Naive B cell (primary cell): ENCODE results near the gene IL21R. TPM values are rescaled to one million over a fixed set of nuclear protein-coding genes. Genes with fewer than 3 reads are reported as not detected.
A peak's percentile ranks its signal among the peaks of the same experiment; 100 is the strongest.

ENCODE experiments used
- ATAC-seq, 2 donors: fragments of 150-1000 bp; cut with Tn5 transposase; 2 replicates each; pipeline ENCODE4 v1.10.0; 2021; ENCODE audit warnings: low read depth in 2 of 2, mild to moderate bottlenecking in 2 of 2, moderate library complexity in 2 of 2
- DNase-seq: peaks from one replicate; pipeline ENCODE4 v3.0.0; 2022
- H3K27ac Mint-ChIP-seq, 6 donors: one replicate each; pipeline ENCODE4 v1.8.0; 2020 to 2022; ENCODE audit warnings: mild to moderate bottlenecking in 6 of 6, mixed read lengths in 6 of 6, moderate library complexity in 5 of 6, inconsistent platforms in 2 of 6
- H3K27me3 Mint-ChIP-seq, 3 donors: one replicate each; pipeline ENCODE4 v1.8.0; 2021 to 2022; ENCODE audit warnings: mixed read lengths in 3 of 3, mild to moderate bottlenecking in 1 of 3
- H3K36me3 Mint-ChIP-seq, 2 donors: one replicate each; pipeline ENCODE4 v1.8.0; 2020 to 2022; ENCODE audit warnings: mixed read lengths in 2 of 2, inconsistent platforms in 1 of 2, mild to moderate bottlenecking in 1 of 2
- H3K4me1 Mint-ChIP-seq, 3 donors: one replicate each; pipeline ENCODE4 v1.8.0; 2020 to 2022; ENCODE audit warnings: mixed read lengths in 3 of 3, inconsistent platforms in 1 of 3, mild to moderate bottlenecking in 1 of 3, moderate library complexity in 1 of 3
- H3K4me3 Mint-ChIP-seq, 8 donors: one replicate each; pipeline ENCODE4 v1.8.0; 2020 to 2022; ENCODE audit warnings: mild to moderate bottlenecking in 8 of 8, mixed read lengths in 8 of 8, moderate library complexity in 8 of 8, inconsistent platforms in 2 of 8
- H3K9me3 Mint-ChIP-seq, 7 donors: one replicate each; pipeline ENCODE4 v1.8.0; 2020 to 2022; ENCODE audit warnings: mixed read lengths in 7 of 7, mild to moderate bottlenecking in 5 of 7, inconsistent platforms in 2 of 7, moderate library complexity in 1 of 7
- polyA plus RNA-seq, 6 donors: library from polyadenylated mRNA; unstranded; fragments of 300-500 nt; fragmentation: Illumina TruSeq; gene quantifications; one replicate each; pipeline ENCODE4 v1.2.3, GENCODE V29; 2021; ENCODE audit warnings: low read depth in 6 of 6

The IL21R gene
- 100 to 1,000 TPM in 1 of 6 donors, 10 to 100 TPM in 5; 47.9 to 118 (median 74.5) TPM for polyA plus RNA-seq

DNA sequence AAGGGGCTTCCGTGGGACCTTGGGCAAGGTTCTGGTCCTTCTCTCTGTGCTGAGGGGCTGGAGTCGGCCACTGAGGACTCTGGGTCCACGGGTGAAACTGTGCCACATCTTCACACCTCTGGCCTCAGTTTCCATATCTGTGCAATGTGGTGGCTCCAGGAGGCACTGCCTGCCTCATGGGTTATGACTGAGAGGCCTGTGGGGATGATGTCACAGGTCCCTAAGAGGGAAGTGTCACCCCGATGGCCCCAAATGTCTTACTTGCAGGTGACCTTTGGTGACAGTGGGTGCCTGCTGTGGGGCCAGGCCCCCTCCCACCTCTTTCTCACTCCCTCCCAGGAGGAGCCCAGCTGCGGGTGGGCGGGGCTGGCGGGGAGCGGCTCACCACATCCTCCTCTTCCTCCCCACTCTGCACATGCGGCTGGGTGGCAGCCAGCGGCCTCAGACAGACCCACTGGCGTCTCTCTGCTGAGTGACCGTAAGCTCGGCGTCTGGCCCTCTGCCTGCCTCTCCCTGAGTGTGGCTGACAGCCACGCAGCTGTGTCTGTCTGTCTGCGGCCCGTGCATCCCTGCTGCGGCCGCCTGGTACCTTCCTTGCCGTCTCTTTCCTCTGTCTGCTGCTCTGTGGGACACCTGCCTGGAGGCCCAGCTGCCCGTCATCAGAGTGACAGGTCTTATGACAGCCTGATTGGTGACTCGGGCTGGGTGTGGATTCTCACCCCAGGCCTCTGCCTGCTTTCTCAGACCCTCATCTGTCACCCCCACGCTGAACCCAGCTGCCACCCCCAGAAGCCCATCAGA lies at the start of gene IL21R:
Gene IL21R (plus strand): TSS at position 407 of the 801 bp plus-strand sequence. CDS start 27,898 bp downstream, outside the sequence.
- Mint-ChIP-seq H3K27ac (peak within 1 kb of the TSS; percentile 99 to 100 (median 100)), H3K36me3 (peaks cover 7 to 16% of the 10 kb centered on the region in 2 donors), H3K9me3 (peaks cover 0 to 3% (median 0%) of the 10 kb centered on the region in 7 donors)

DNA sequence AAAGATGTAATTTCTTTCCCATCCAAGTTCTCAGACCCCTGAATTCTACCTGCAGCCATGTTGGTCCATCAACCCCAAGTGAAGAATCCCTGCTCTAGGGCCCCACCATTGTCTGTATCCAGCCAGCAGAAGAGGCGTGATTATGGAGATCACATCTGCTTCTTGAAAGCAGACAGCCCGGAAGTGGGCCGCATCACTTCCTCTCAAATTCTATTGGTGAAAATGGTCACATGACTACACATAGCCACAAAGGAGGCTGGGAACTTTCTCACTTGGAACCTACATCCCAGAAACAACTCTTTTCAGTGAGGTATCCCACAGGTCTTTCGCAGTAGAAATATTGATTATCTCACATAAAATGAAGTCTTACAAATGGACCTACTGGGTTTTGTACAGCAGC lies 48.1 kb upstream of the IL21R start:
- peak overlapping the region in 1 of 8 donors; percentile 25 for H3K4me3 Mint-ChIP-seq
- peak overlapping the region in 4 of 6 donors; percentile 40 to 75 (median 60) for H3K27ac Mint-ChIP-seq

More for the DNA sequence above, at the start of gene IL21R:
- peak; percentile 95 for DNase-seq
- Mint-ChIP-seq H3K27me3 (no peaks in the 10 kb centered on the region), H3K4me3 (peak within 1 kb of the TSS; percentile 97 to 99 (median 98)), H3K4me1 (peaks cover 74 to 99% (median 81%) of the 10 kb centered on the region in 3 donors)
- ATAC-seq, result peak; percentile 68 to 70

DNA sequence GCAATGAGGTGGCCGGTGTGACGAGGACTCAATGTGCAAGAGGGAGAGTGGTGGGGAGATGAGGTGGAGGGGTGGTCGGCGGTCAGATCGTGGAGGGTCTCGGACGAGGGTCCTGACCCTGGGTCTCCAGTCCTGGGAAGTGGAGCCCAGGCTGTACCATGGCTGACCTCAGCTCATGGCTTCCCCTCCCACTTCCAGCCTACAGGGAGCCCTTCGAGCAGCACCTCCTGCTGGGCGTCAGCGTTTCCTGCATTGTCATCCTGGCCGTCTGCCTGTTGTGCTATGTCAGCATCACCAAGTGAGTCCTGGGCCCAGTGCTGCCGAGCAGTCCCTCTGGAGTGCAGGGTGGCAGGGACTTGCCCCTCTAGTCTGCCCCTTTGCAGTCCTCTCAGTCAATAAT lies 46.4 kb upstream of the IL21R start:
- Mint-ChIP-seq H3K4me3 (peak overlapping the region in 1 of 8 donors; percentile 34), H3K4me1 (peaks cover 15 to 30% (median 27%) of the 10 kb centered on the region in 3 donors), H3K27me3 (no peaks in the 10 kb centered on the region), H3K9me3 (no peaks in the 10 kb centered on the region), H3K36me3 (peaks cover 30 to 48% of the 10 kb centered on the region in 2 donors), H3K27ac (peak overlapping the region in 5 of 6 donors; percentile 69 to 87 (median 76))
- DNase-seq, result no peak
- ATAC-seq, result peak; percentile 28 to 63

More for the DNA sequence above, 48.1 kb upstream of the IL21R start:
- H3K4me1 Mint-ChIP-seq, result peaks cover 13 to 29% (median 25%) of the 10 kb centered on the region in 3 donors
- ATAC-seq (peak; percentile 28 to 45), DNase-seq (no peak)
- H3K9me3 Mint-ChIP-seq, result peaks cover 0 to 2% (median 0%) of the 10 kb centered on the region in 7 donors
- no peaks in the 10 kb centered on the region for H3K27me3 Mint-ChIP-seq
- peaks cover 42 to 53% of the 10 kb centered on the region in 2 donors for H3K36me3 Mint-ChIP-seq

DNA sequence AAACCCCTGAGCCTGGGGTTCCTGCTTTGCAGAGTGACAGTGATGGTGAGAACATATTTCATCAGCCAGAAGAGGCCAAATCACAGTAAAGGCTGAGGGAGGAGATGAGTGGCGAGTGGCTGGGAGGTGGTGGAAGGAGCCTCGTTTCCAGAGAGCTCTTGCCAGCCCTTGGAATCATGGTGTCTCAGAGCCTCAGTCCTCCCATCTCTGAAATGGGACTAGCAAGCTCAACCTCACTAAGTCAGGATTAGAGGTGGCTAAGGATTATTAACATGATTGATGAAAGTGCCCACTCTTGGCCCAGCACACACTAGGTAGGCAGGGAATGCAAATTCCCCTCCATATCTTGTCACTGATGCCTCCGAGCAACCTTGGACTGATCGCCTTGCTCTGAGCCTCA lies 45.2 kb upstream of the IL21R start:
- Mint-ChIP-seq H3K27ac (peak overlapping the region in 5 of 6 donors; percentile 12 to 83 (median 72)), H3K36me3 (peaks cover 30 to 41% of the 10 kb centered on the region in 2 donors), H3K4me1 (peaks cover 17 to 32% (median 31%) of the 10 kb centered on the region in 3 donors), H3K9me3 (no peaks in the 10 kb centered on the region), H3K27me3 (no peaks in the 10 kb centered on the region), H3K4me3 (no peak overlapping the region)
- no peak for ATAC-seq
- no peak for DNase-seq

DNA sequence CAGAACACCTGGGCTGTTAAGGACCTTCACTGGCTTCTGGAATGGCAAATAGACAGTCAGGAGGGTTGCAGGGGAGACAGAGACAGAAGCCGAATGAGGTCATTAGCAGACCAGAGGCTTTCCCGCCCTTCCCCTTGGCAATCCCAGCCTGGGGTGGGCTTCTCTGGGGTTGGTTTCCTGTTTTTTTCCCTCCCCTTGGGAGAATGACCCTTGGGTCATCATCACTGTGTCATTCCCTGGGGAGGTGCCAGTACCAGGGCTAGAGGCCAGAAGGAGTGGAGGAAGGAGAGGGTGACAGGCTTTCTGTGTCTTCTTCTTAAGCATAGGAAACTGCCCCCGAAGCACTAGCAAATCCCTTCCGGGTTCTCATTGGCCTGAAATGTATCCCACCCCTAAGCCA lies 42.9 kb upstream of the IL21R start:
- Mint-ChIP-seq H3K36me3 (peaks cover 43 to 44% of the 10 kb centered on the region in 2 donors), H3K4me3 (no peak overlapping the region), H3K9me3 (no peaks in the 10 kb centered on the region), H3K27ac (peak overlapping the region; percentile 70 to 87 (median 82)), H3K27me3 (no peaks in the 10 kb centered on the region), H3K4me1 (peaks cover 23 to 45% (median 37%) of the 10 kb centered on the region in 3 donors)
- ATAC-seq (no peak), DNase-seq (no peak)

DNA sequence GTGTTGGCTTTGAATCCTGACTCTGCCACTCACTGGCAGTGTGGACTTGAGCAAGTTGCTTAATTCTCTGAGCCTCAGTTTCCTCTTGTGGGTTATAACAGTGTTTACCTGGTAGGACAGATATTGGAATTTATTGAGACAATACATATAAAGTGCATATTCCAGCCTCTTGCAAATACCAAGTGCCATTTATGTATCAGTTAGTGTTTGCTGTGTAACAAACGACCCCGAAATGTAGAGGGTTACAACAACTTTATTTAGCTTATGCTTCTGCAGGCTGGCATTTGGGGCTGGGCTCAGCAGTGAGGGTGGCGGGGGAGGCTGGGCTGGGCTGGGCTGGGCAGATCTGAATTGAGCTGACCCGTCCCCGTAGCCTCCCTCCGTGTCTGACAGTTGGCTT lies 42.4 kb upstream of the IL21R start:
- peak overlapping the region in 3 of 6 donors; percentile 57 to 87 (median 75) for H3K27ac Mint-ChIP-seq
- H3K4me1 Mint-ChIP-seq, result peaks cover 23 to 51% (median 38%) of the 10 kb centered on the region in 3 donors
- H3K27me3 Mint-ChIP-seq, result no peaks in the 10 kb centered on the region
- ATAC-seq (no peak), DNase-seq (no peak)
- H3K9me3 Mint-ChIP-seq, result no peaks in the 10 kb centered on the region
- H3K36me3 Mint-ChIP-seq, result peaks cover 38 to 44% of the 10 kb centered on the region in 2 donors
- H3K4me3 Mint-ChIP-seq, result peak overlapping the region in 1 of 8 donors; percentile 35

DNA sequence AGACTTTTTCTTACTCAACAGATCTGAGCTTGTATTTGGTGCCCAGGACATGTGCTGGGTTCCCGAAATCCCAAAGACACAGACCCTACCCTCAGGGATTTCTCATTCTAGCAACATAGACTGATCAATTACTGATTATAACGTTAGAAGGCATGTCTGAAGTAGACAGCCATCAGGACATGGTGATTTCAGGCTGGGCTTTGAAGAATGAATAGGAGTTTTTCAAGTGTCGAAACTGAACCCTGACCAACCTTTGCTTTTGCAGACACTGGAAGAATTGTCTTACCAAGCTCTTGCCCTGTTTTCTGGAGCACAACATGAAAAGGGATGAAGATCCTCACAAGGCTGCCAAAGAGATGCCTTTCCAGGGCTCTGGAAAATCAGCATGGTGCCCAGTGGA lies 40.0 kb upstream of the IL21R start:
- no peak for DNase-seq
- H3K9me3 Mint-ChIP-seq, result peaks cover 0 to 2% (median 0%) of the 10 kb centered on the region in 7 donors
- H3K4me1 Mint-ChIP-seq, result peaks cover 26 to 59% (median 45%) of the 10 kb centered on the region in 3 donors
- H3K4me3 Mint-ChIP-seq, result peak overlapping the region in 2 of 8 donors; percentile 25 to 75
- no peaks in the 10 kb centered on the region for H3K27me3 Mint-ChIP-seq
- peaks cover 27 to 35% of the 10 kb centered on the region in 2 donors for H3K36me3 Mint-ChIP-seq
- no peak for ATAC-seq
- H3K27ac Mint-ChIP-seq, result peak overlapping the region; percentile 26 to 99 (median 85)

DNA sequence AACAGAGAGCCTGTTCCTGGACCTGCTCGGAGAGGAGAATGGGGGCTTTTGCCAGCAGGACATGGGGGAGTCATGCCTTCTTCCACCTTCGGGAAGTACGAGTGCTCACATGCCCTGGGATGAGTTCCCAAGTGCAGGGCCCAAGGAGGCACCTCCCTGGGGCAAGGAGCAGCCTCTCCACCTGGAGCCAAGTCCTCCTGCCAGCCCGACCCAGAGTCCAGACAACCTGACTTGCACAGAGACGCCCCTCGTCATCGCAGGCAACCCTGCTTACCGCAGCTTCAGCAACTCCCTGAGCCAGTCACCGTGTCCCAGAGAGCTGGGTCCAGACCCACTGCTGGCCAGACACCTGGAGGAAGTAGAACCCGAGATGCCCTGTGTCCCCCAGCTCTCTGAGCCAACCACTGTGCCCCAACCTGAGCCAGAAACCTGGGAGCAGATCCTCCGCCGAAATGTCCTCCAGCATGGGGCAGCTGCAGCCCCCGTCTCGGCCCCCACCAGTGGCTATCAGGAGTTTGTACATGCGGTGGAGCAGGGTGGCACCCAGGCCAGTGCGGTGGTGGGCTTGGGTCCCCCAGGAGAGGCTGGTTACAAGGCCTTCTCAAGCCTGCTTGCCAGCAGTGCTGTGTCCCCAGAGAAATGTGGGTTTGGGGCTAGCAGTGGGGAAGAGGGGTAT lies 39.3 kb upstream of the IL21R start:
- Mint-ChIP-seq H3K27ac (peak overlapping the region; percentile 44 to 100 (median 93)), H3K36me3 (peaks cover 27 to 35% of the 10 kb centered on the region in 2 donors), H3K4me1 (peaks cover 26 to 64% (median 50%) of the 10 kb centered on the region in 3 donors), H3K27me3 (no peaks in the 10 kb centered on the region), H3K9me3 (peaks cover 0 to 2% (median 0%) of the 10 kb centered on the region in 7 donors), H3K4me3 (peak overlapping the region in 1 of 8 donors; percentile 78)
- no peak for DNase-seq
- ATAC-seq, result no peak

DNA sequence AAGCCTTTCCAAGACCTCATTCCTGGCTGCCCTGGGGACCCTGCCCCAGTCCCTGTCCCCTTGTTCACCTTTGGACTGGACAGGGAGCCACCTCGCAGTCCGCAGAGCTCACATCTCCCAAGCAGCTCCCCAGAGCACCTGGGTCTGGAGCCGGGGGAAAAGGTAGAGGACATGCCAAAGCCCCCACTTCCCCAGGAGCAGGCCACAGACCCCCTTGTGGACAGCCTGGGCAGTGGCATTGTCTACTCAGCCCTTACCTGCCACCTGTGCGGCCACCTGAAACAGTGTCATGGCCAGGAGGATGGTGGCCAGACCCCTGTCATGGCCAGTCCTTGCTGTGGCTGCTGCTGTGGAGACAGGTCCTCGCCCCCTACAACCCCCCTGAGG lies 38.7 kb upstream of the IL21R start:
- ATAC-seq (no peak), DNase-seq (no peak)
- H3K27me3 Mint-ChIP-seq, result no peaks in the 10 kb centered on the region
- peaks cover 0 to 2% (median 0%) of the 10 kb centered on the region in 7 donors for H3K9me3 Mint-ChIP-seq
- peaks cover 28 to 69% (median 56%) of the 10 kb centered on the region in 3 donors for H3K4me1 Mint-ChIP-seq
- H3K36me3 Mint-ChIP-seq, result peaks cover 22 to 33% of the 10 kb centered on the region in 2 donors
- H3K27ac Mint-ChIP-seq, result peak overlapping the region in 5 of 6 donors; percentile 84 to 100 (median 93)
- H3K4me3 Mint-ChIP-seq, result peak overlapping the region in 3 of 8 donors; percentile 15 to 33 (median 32)

DNA sequence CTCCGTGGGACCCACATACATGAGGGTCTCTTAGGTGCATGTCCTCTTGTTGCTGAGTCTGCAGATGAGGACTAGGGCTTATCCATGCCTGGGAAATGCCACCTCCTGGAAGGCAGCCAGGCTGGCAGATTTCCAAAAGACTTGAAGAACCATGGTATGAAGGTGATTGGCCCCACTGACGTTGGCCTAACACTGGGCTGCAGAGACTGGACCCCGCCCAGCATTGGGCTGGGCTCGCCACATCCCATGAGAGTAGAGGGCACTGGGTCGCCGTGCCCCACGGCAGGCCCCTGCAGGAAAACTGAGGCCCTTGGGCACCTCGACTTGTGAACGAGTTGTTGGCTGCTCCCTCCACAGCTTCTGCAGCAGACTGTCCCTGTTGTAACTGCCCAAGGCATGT lies 38.2 kb upstream of the IL21R start:
- no peaks in the 10 kb centered on the region for H3K27me3 Mint-ChIP-seq
- no peak for ATAC-seq
- H3K4me1 Mint-ChIP-seq, result peaks cover 29 to 72% (median 61%) of the 10 kb centered on the region in 3 donors
- peaks cover 16 to 28% of the 10 kb centered on the region in 2 donors for H3K36me3 Mint-ChIP-seq
- H3K4me3 Mint-ChIP-seq, result peak overlapping the region in 4 of 8 donors; percentile 32 to 71 (median 43)
- peak overlapping the region; percentile 90 to 100 (median 98) for H3K27ac Mint-ChIP-seq
- peaks cover 0 to 2% (median 0%) of the 10 kb centered on the region in 7 donors for H3K9me3 Mint-ChIP-seq
- DNase-seq, result no peak

DNA sequence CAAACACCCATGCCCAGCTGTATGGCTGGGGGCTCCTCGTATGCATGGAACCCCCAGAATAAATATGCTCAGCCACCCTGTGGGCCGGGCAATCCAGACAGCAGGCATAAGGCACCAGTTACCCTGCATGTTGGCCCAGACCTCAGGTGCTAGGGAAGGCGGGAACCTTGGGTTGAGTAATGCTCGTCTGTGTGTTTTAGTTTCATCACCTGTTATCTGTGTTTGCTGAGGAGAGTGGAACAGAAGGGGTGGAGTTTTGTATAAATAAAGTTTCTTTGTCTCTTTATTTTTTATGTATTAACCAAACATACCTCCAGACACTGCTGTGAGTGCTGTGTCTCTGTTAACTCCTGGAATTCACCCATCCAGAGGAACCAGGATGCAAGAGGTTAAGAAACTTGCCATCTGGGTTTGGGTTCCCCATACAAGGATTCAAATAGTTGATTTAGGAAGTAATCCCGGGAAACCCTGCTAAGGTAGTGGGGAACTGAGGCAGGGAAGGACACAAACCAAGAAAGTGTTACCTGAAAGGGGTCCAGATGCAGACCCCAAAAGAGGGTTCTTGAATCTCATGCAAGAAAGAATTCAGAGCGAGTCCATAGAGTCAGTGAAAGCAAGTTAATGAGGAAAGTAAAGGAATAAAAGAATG lies 37.4 kb upstream of the IL21R start:
- Mint-ChIP-seq H3K27ac (peak overlapping the region; percentile 96 to 100 (median 98)), H3K36me3 (peaks cover 11 to 23% of the 10 kb centered on the region in 2 donors)

DNA sequence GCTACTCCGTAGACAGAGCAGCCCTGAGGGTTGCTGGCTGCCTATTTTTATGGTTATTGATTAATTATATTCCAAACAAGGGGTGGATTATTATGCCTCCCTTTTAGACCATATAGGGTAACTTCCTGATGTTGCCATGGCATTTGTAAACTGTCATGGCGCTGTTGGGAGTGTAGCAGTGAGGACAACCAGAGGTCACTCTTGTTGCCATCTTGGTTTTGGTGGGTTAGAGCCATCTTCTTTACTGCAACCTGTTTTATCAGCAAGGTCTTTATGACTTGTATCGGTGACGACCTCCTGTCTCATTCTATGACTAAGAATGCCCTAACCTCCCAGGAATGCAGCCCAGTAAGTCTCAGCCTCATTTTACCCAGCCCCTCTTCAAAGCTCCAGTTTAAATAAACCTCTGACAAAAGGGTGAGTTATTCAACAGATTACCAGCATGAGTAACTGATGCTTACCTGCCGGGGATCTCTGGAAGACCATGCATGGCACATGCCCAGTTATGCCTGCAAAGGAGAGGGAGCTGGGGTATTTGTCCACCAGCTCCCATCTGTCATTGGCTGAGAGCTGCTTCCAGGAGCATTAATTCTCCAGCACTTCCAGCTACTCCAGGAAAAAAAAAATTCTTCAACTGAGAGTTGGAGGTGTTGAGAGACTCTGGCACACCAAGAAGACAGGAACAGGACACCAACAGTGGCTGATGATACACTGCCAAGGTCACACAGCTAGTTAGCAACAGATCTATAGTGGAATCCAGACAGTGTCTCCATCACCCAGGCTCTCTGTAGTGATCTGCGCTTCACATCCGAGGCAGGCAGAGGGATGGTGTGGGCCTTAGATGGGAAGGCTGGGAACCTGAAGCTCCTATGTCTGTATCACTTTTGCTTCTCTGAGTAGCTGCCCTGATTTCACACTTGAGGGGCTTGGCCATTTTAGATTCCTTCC lies 36.6 kb upstream of the IL21R start:
- DNase-seq, result no peak
- Mint-ChIP-seq H3K36me3 (peaks cover 11 to 27% of the 10 kb centered on the region in 2 donors), H3K9me3 (peaks cover 0 to 16% (median 4%) of the 10 kb centered on the region in 7 donors), H3K27ac (peak overlapping the region; percentile 96 to 100 (median 98)), H3K4me3 (peak overlapping the region in 4 of 8 donors; percentile 16 to 65 (median 57)), H3K4me1 (peaks cover 35 to 81% (median 68%) of the 10 kb centered on the region in 3 donors), H3K27me3 (no peaks in the 10 kb centered on the region)
- no peak for ATAC-seq

More for the DNA sequence above, 37.4 kb upstream of the IL21R start:
- Mint-ChIP-seq H3K4me3 (peak overlapping the region in 2 of 8 donors; percentile 18 to 63), H3K9me3 (peaks cover 0 to 8% (median under 1%) of the 10 kb centered on the region in 7 donors), H3K27me3 (no peaks in the 10 kb centered on the region), H3K4me1 (peaks cover 29 to 75% (median 60%) of the 10 kb centered on the region in 3 donors)
- ATAC-seq, result no peak
- DNase-seq, result no peak
